Parathyroid adenoma (tissue), 2 donors: ENCODE measurements around the gene MAPKAPK3.

Experiments
- H2AFZ ChIP-seq: fragments of 300-600 bp; sonication (generic); one replicate; pipeline ENCODE4 v1.7.0; 2017; ENCODE audit warnings: antibody characterized with exemption, mild to moderate bottlenecking
- H3K27ac ChIP-seq: fragments of 300-600 bp; sonication (generic); one replicate; pipeline ENCODE4 v1.7.0; 2017
- H3K27me3 ChIP-seq: fragments of 300-600 bp; sonication (generic); one replicate; pipeline ENCODE4 v1.7.0; 2017; ENCODE audit warnings: low read length; ENCODE audit not compliant: control insufficient read depth, insufficient read depth
- H3K36me3 ChIP-seq: fragments of 300-600 bp; sonication (generic); one replicate; pipeline ENCODE4 v1.7.0; 2017; ENCODE audit warnings: low read length; ENCODE audit not compliant: control insufficient read depth, insufficient read depth
- H3K4me1 ChIP-seq: fragments of 300-600 bp; sonication (generic); one replicate; pipeline ENCODE4 v1.7.0; 2017; ENCODE audit warnings: control low read depth
- H3K4me2 ChIP-seq: fragments of 300-600 bp; sonication (generic); one replicate; pipeline ENCODE4 v1.7.0; 2017; ENCODE audit warnings: low read length
- H3K4me3 ChIP-seq: fragments of 300-600 bp; sonication (generic); one replicate; pipeline ENCODE4 v1.7.0; 2017; ENCODE audit warnings: low read depth, low read length
- H3K79me2 ChIP-seq: fragments of 300-600 bp; sonication (generic); one replicate; pipeline ENCODE4 v1.7.0; 2017; ENCODE audit warnings: control low read depth
- H3K9ac ChIP-seq: fragments of 300-600 bp; sonication (generic); one replicate; pipeline ENCODE4 v1.7.0; 2017; ENCODE audit warnings: mild to moderate bottlenecking
- H3K9me3 ChIP-seq: fragments of 300-600 bp; sonication (generic); one replicate; pipeline ENCODE4 v1.7.0; 2017; ENCODE audit warnings: low read length; ENCODE audit not compliant: control insufficient read depth
- CTCF ChIP-seq: fragments of 300-600 bp; sonication (generic); IDR thresholded peaks from one replicate; pipeline ENCODE4 v1.7.0; 2017; ENCODE audit warnings: antibody characterized with exemption, mild to moderate bottlenecking
- donor health status: primary hyperparathyroidism.

The MAPKAPK3 gene

GRCh38 chr3:50592568-50592967, 24.4 kb upstream of the MAPKAPK3 start:
- Histone ChIP-seq H3K4me1 (peaks cover 27% of the 10 kb centered on the region), H3K4me3 (no peak overlapping the region), H3K27ac (no peak overlapping the region), H2AFZ (no peak overlapping the region), H3K4me2 (no peak overlapping the region), H3K79me2 (no peaks in the 10 kb centered on the region), H3K9ac (no peak overlapping the region), H3K36me3 (no peaks in the 10 kb centered on the region), H3K27me3 (no peaks in the 10 kb centered on the region), H3K9me3 (no peaks in the 10 kb centered on the region)
- TF ChIP-seq CTCF: no peak

DNA sequence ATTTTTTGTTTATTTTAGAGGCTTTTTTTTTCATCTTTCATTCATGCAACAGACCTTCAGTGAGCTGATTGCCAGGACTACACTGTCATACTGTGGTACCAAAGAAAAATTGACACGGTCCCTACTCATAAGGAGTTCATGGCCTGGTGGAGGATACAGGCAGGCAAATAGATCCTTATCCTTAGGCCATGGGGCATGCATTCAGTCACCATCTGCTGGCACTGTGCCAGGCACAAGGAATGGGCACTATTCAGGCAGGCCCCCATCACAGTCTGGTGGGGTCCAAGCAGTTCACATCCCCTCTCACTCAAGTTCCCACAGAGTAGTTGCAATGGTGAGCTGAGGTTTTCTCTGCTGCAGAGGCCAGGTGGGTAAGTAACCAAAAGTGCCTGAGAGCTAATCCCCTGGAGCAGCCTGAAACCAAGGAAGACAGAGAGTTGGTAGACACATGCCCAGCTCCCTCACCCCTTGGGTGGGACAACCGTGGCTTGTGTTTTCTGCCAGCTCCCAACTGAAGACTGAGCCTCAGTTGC, 22.6 kb upstream of the MAPKAPK3 start:
- H3K79me2 ChIP-seq: no peaks in the 10 kb centered on the region
- peaks cover 20% of the 10 kb centered on the region for H3K4me1 ChIP-seq
- H3K9ac ChIP-seq: no peak overlapping the region
- no peak overlapping the region for H3K4me2 ChIP-seq
- H3K27me3 ChIP-seq: no peaks in the 10 kb centered on the region
- no peaks in the 10 kb centered on the region for H3K36me3 ChIP-seq
- peak overlapping the region; percentile 1 for H3K27ac ChIP-seq
- no peak overlapping the region for H3K4me3 ChIP-seq
- no peak for TF ChIP-seq CTCF
- no peaks in the 10 kb centered on the region for H3K9me3 ChIP-seq
- no peak overlapping the region for H2AFZ ChIP-seq

DNA sequence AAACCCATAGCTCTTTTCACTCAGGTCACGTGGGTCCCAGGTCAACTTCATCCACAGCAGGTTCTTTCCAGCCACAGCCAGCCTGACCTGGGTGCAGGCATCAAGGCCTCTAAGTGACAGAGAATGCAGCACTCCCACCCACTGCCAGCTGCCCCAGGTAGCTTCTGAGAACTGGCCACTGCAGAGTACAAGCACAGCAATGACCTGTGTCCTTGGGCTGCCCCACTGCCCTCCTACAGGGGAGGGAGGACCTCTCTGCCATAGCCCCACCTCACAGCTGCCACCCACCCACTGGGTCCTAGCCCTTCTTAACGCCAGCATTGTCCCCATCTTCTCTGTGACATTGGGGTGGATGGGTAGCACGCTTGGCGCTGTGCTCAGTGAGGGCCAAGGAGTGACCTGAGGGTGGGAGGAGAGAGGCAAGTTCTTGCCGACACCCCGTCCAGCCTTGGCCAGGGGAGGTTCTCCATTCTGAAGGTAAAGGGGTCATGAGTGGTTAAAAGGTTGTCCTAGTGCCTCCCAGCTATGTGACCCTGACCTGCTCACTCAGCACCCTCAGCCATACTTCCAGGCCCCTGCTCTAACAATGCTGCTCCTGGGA, 17.7 kb upstream of the MAPKAPK3 start:
- H3K36me3 ChIP-seq: no peaks in the 10 kb centered on the region
- no peak overlapping the region for H3K4me3 ChIP-seq
- H2AFZ ChIP-seq: peak overlapping the region; percentile 71
- peak overlapping the region; percentile 100 for H3K27ac ChIP-seq
- H3K9ac ChIP-seq: no peak overlapping the region
- H3K9me3 ChIP-seq: no peaks in the 10 kb centered on the region
- peaks cover 2% of the 10 kb centered on the region for H3K79me2 ChIP-seq
- H3K4me2 ChIP-seq: no peak overlapping the region
- no peaks in the 10 kb centered on the region for H3K27me3 ChIP-seq
- peaks cover 60% of the 10 kb centered on the region for H3K4me1 ChIP-seq
- TF ChIP-seq CTCF: no peak

- peak overlapping the region; percentile 100 for H3K27ac ChIP-seq
- H3K79me2 ChIP-seq: peaks cover 2% of the 10 kb centered on the region
- no peaks in the 10 kb centered on the region for H3K9me3 ChIP-seq
- H3K9ac ChIP-seq: peak overlapping the region; percentile 50
- peaks cover 56% of the 10 kb centered on the region for H3K4me1 ChIP-seq
- no peak overlapping the region for H3K4me2 ChIP-seq
- H3K4me3 ChIP-seq: no peak overlapping the region
- TF ChIP-seq CTCF: no peak
- no peaks in the 10 kb centered on the region for H3K36me3 ChIP-seq
- H3K27me3 ChIP-seq: no peaks in the 10 kb centered on the region
- H2AFZ ChIP-seq: peak overlapping the region; percentile 71
Observed at GRCh38 chr3:50599716-50600118, 17.2 kb upstream of the MAPKAPK3 start.
